Measurements from ENCODE around the gene GALNT10. TPM values are rescaled to one million over a fixed set of nuclear protein-coding genes. Genes with fewer than 3 reads are reported as not detected.

Gene GALNT10
- total and polyA plus RNA-seq, 2 experiments from 2014 or later = 43.0 to 45.9 TPM

GRCh38 chr5:154309805-154310204, 119.3 kb downstream of the GALNT10 start:
- Histone ChIP-seq H3K27ac (no peak overlapping the region), H3K4me2 (no peak overlapping the region), H3K9me3 (ENCODE audit: low read depth) (no peaks in the 10 kb centered on the region), H3K4me1 (ENCODE audit: insufficient read depth) (no peaks in the 10 kb centered on the region), H3K4me3 (no peak overlapping the region), H3K36me3 (replicated peaks; ENCODE audit: insufficient read depth, low read depth) (no peaks in the 10 kb centered on the region), H3K9me2 (replicated peaks; ENCODE audit: insufficient read depth) (no peaks in the 10 kb centered on the region), H3K27me3 (no peaks in the 10 kb centered on the region), H2AFZ (no peak overlapping the region), H4K20me1 (ENCODE audit: insufficient read depth, poor library complexity, severe bottlenecking) (no peaks in the 10 kb centered on the region), H3K79me2 (no peaks in the 10 kb centered on the region)
- no peak for TF ChIP-seq CTCF (IDR thresholded peaks at IDR 0.05; ENCODE audit: poor library complexity)
- no peak for TF ChIP-seq EZH2 (IDR thresholded peaks at IDR 0.05; ENCODE audit: borderline replicate concordance)
- TF ChIP-seq EZH2phosphoT487 (IDR thresholded peaks at IDR 0.05; ENCODE audit: low read depth, severe bottlenecking, unreplicated experiment) = no peak
- 93% methylated on average over 8 of the region's 8 CpGs for WGBS (ENCODE audit: low lambda C conversion rate, missing lambda C conversion rate)
- DNase-seq (ENCODE audit: low spot score) = no peak

- Histone ChIP-seq H3K27ac (no peak overlapping the region), H2AFZ (no peak overlapping the region), H3K9me3 (ENCODE audit: low read depth) (no peaks in the 10 kb centered on the region), H3K9me2 (replicated peaks; ENCODE audit: insufficient read depth) (no peaks in the 10 kb centered on the region), H3K79me2 (no peaks in the 10 kb centered on the region), H4K20me1 (ENCODE audit: insufficient read depth, poor library complexity, severe bottlenecking) (no peaks in the 10 kb centered on the region), H3K36me3 (replicated peaks; ENCODE audit: insufficient read depth, low read depth) (no peaks in the 10 kb centered on the region), H3K4me3 (no peak overlapping the region), H3K27me3 (no peaks in the 10 kb centered on the region), H3K4me1 (ENCODE audit: insufficient read depth) (no peaks in the 10 kb centered on the region), H3K4me2 (no peak overlapping the region)
- TF ChIP-seq EZH2phosphoT487 (IDR thresholded peaks at IDR 0.05; ENCODE audit: low read depth, severe bottlenecking, unreplicated experiment) = no peak
- TF ChIP-seq CTCF (IDR thresholded peaks at IDR 0.05; ENCODE audit: poor library complexity) = no peak
- no peak for TF ChIP-seq EZH2 (IDR thresholded peaks at IDR 0.05; ENCODE audit: borderline replicate concordance)
- DNase-seq (ENCODE audit: low spot score) = no peak
- WGBS (ENCODE audit: low lambda C conversion rate, missing lambda C conversion rate) = 87% methylated on average over 5 of the region's 5 CpGs
These were observed 120.8 kb downstream of the GALNT10 start for GRCh38 chr5:154311362-154311761.

- no peaks in the 10 kb centered on the region for H3K4me1 ChIP-seq (ENCODE audit: insufficient read depth)
- no peak overlapping the region for H3K4me3 ChIP-seq
- H3K79me2 ChIP-seq = no peaks in the 10 kb centered on the region
- H3K27me3 ChIP-seq = no peaks in the 10 kb centered on the region
- no peak overlapping the region for H3K27ac ChIP-seq
- no peak overlapping the region for H3K4me2 ChIP-seq
- H3K9me3 ChIP-seq (ENCODE audit: low read depth) = no peaks in the 10 kb centered on the region
- H2AFZ ChIP-seq = no peak overlapping the region
- no peak for DNase-seq (ENCODE audit: low spot score)
- H4K20me1 ChIP-seq (ENCODE audit: insufficient read depth, poor library complexity, severe bottlenecking) = no peaks in the 10 kb centered on the region
- WGBS (ENCODE audit: low lambda C conversion rate, missing lambda C conversion rate) = 67% methylated on average over 3 of the region's 3 CpGs
- no peaks in the 10 kb centered on the region for H3K9me2 ChIP-seq (replicated peaks; ENCODE audit: insufficient read depth)
- TF ChIP-seq EZH2 (IDR thresholded peaks at IDR 0.05; ENCODE audit: borderline replicate concordance) (no peak), EZH2phosphoT487 (IDR thresholded peaks at IDR 0.05; ENCODE audit: low read depth, severe bottlenecking, unreplicated experiment) (no peak), CTCF (IDR thresholded peaks at IDR 0.05; ENCODE audit: poor library complexity) (no peak)
- no peaks in the 10 kb centered on the region for H3K36me3 ChIP-seq (replicated peaks; ENCODE audit: insufficient read depth, low read depth)
These were observed 121.5 kb downstream of the GALNT10 start for GRCh38 chr5:154312000-154312399.

- H3K27ac ChIP-seq = no peak overlapping the region
- no peaks in the 10 kb centered on the region for H4K20me1 ChIP-seq (ENCODE audit: insufficient read depth, poor library complexity, severe bottlenecking)
- no peaks in the 10 kb centered on the region for H3K36me3 ChIP-seq (replicated peaks; ENCODE audit: insufficient read depth, low read depth)
- H3K9me2 ChIP-seq (replicated peaks; ENCODE audit: insufficient read depth) = no peaks in the 10 kb centered on the region
- H3K79me2 ChIP-seq = no peaks in the 10 kb centered on the region
- DNase-seq (ENCODE audit: low spot score) = no peak
- no peaks in the 10 kb centered on the region for H3K4me1 ChIP-seq (ENCODE audit: insufficient read depth)
- no peaks in the 10 kb centered on the region for H3K27me3 ChIP-seq
- TF ChIP-seq CTCF (IDR thresholded peaks at IDR 0.05; ENCODE audit: poor library complexity) = no peak
- TF ChIP-seq EZH2phosphoT487 (IDR thresholded peaks at IDR 0.05; ENCODE audit: low read depth, severe bottlenecking, unreplicated experiment) = no peak
- H3K4me3 ChIP-seq = no peak overlapping the region
- H3K9me3 ChIP-seq (ENCODE audit: low read depth) = no peaks in the 10 kb centered on the region
- no peak overlapping the region for H3K4me2 ChIP-seq
- no peak overlapping the region for H2AFZ ChIP-seq
These were observed 122.0 kb downstream of the GALNT10 start for GRCh38 chr5:154312576-154312975.
